ENCODE data around the gene HCFC1R1. TPM values are rescaled to one million over a fixed set of nuclear protein-coding genes. Genes with fewer than 3 reads are reported as not detected.

HCFC1R1 gene
- total RNA-seq, 1 experiment from 2014 or later, result 61.3 TPM

GRCh38 chr16:3007059-3007956, 16.4 kb downstream of the HCFC1R1 start:
- H2AFZ ChIP-seq (ENCODE audit: low read length), result no peak overlapping the region
- peaks cover 11% of the 10 kb centered on the region; the same call in 1 of the 2 replicates for H3K4me1 ChIP-seq (ENCODE audit: insufficient read depth, low read length)
- no peak overlapping the region for H2AK5ac ChIP-seq (ENCODE audit: insufficient read length, low read length)
- Mint-ChIP-seq H3K4me1 (peaks cover 36 to 62% of the 10 kb centered on the region in 2 experiments), H3K9me3 (no peaks in the 10 kb centered on the region), H3K4me3 (peak overlapping the region; percentile 66 to 79), H3K27ac (peak overlapping the region; percentile 99 to 100 (median 100)), H3K36me3 (ENCODE audit: insufficient read depth in 1 of 3, low read depth in 3 of 3) (peaks cover 0 to 6% (median 3%) of the 10 kb centered on the region in 3 experiments; a peak in 2 of 7 replicates), H3K27me3 (ENCODE audit: low read depth) (peaks cover under 1% of the 10 kb centered on the region; the same call in 1 of the 2 replicates)
- H2BK15ac ChIP-seq (ENCODE audit: low read depth, low read length), result no peak overlapping the region
- no peak overlapping the region for H3K23ac ChIP-seq (ENCODE audit: insufficient read length, low read depth, low read length)
- H2BK120ac ChIP-seq (ENCODE audit: low read depth, low read length, poor library complexity, severe bottlenecking), result no peak overlapping the region
- peak overlapping the region; percentile 9 for H3K9ac ChIP-seq (ENCODE audit: extremely low read depth, insufficient read length, low read length)
- peak overlapping the region; percentile 92 for H3K18ac ChIP-seq (ENCODE audit: insufficient read length, low read depth, low read length)
- H3K79me1 ChIP-seq (ENCODE audit: insufficient read depth, low read depth, low read length, poor library complexity, severe bottlenecking), result no peaks in the 10 kb centered on the region
- H3K27ac ChIP-seq (ENCODE audit: insufficient read length, low read depth, low read length), result peak overlapping the region; percentile 88
- H4K8ac ChIP-seq (replicated peaks; ENCODE audit: insufficient read length, low read depth, low read length), result no peak overlapping the region
- H4K91ac ChIP-seq (ENCODE audit: insufficient read length, low read depth, low read length), result peak overlapping the region; percentile 23
- peak overlapping the region; percentile 52 for H2BK12ac ChIP-seq (ENCODE audit: insufficient read length, low read depth, low read length)
- H3K14ac ChIP-seq (ENCODE audit: insufficient read depth, low read length), result peak overlapping the region; percentile 81
- no peak overlapping the region for H2BK20ac ChIP-seq (ENCODE audit: low read depth, low read length, poor library complexity, severe bottlenecking)
- H3K79me2 ChIP-seq (ENCODE audit: insufficient read depth, low read length), result no peaks in the 10 kb centered on the region
- DNase-seq, result peak; percentile 75
- H4K5ac ChIP-seq (ENCODE audit: insufficient read length, low read depth, low read length), result peak overlapping the region; percentile 4
- peak overlapping the region; percentile 53 for H3K4me2 ChIP-seq (ENCODE audit: insufficient read depth, insufficient read length, low read length)
- H4K20me1 ChIP-seq (ENCODE audit: control insufficient read depth, insufficient read depth, insufficient read length), result no peaks in the 10 kb centered on the region
- no peak; the same call in 2 of the 3 replicates for TF ChIP-seq CTCF (conservative IDR thresholded peaks at IDR 0.05)
- H2BK5ac ChIP-seq (ENCODE audit: insufficient read length, low read length), result peak overlapping the region; percentile 11
- H3K27me3 ChIP-seq (ENCODE audit: insufficient read depth, low read length), result no peaks in the 10 kb centered on the region
- H3K56ac ChIP-seq (ENCODE audit: insufficient read length, low read depth, low read length), result no peak overlapping the region
- H3K23me2 ChIP-seq (ENCODE audit: insufficient read length, low read depth, low read length, poor library complexity, severe bottlenecking), result peaks cover 13% of the 10 kb centered on the region
- H3K4ac ChIP-seq (ENCODE audit: low read depth, low read length), result no peak overlapping the region; the same call in 1 of the 2 replicates
- H3T11ph ChIP-seq (ENCODE audit: low read length), result no peak overlapping the region
- no peaks in the 10 kb centered on the region for H3K9me3 ChIP-seq (ENCODE audit: control insufficient read depth, low read depth, low read length)
- no CpG with 5 or more reads among the region's 13 CpGs for WGBS (ENCODE audit: extremely low coverage, insufficient read length, low lambda C conversion rate)

All from H9 (cell line).